ENCODE results near the gene DHX30. TPM values are rescaled to one million over a fixed set of nuclear protein-coding genes. Genes with fewer than 3 reads are reported as not detected.

Gene DHX30
- total and polyA plus RNA-seq, 2 of the 4 experiments (the other 2 are of a cell fraction) = 55.6 to 57.2 TPM

GRCh38 chr3:47874438-47874837, 71.5 kb downstream of the DHX30 start:
- Histone ChIP-seq H2AK5ac (ENCODE audit: low read depth, low read length) (no peak overlapping the region), H3K36me3 (ENCODE audit: control insufficient read depth, insufficient read depth, low read length) (peaks cover 54% of the 10 kb centered on the region)

More at GRCh38 chr3:47874438-47874837, 71.5 kb downstream of the DHX30 start:
- H3K4ac ChIP-seq (ENCODE audit: low read depth, low read length) = no peak overlapping the region
- no peak overlapping the region for H3K18ac ChIP-seq (ENCODE audit: low read depth, low read length)
- H2BK15ac ChIP-seq (ENCODE audit: low read depth, low read length) = no peak overlapping the region
- H2AFZ ChIP-seq (replicated peaks; ENCODE audit: low read length, poor library complexity) = no peak overlapping the region
- H3K23ac ChIP-seq (ENCODE audit: low read depth, low read length) = no peak overlapping the region
- H4K91ac ChIP-seq (ENCODE audit: insufficient read depth, low read depth, low read length) = no peak overlapping the region
- H3K27ac ChIP-seq (ENCODE audit: insufficient read depth, low read length) = no peak overlapping the region
- no peaks in the 10 kb centered on the region for H3K9me3 ChIP-seq (ENCODE audit: control insufficient read depth, insufficient read depth, low read length)
- H3K4me2 ChIP-seq (ENCODE audit: low read depth, low read length) = no peak overlapping the region
- BruUV-seq (replicated peaks) = no TSS peak
- dilution Hi-C loops (cut with HindIII; ENCODE audit: low sequenced_read_pairs, unreplicated experiment) = no loop called here
- no peak for DNase-seq
- H4K20me1 ChIP-seq (ENCODE audit: insufficient read depth, low read length) = peaks cover 11% of the 10 kb centered on the region; the same call in 1 of the 2 replicates
- no peaks in the 10 kb centered on the region for H3K27me3 ChIP-seq (ENCODE audit: control insufficient read depth, insufficient read depth, low read length)
- peaks cover 39 to 52% of the 10 kb centered on the region in 2 experiments for H3K79me1 ChIP-seq (ENCODE audit: low read depth in 1 of 2, low read length in 2 of 2)
- H2BK120ac ChIP-seq (ENCODE audit: low read depth, low read length) = no peak overlapping the region
- no peak overlapping the region for H4K5ac ChIP-seq (ENCODE audit: low read depth, low read length)
- intact Hi-C loops (cut with micrococcal nuclease) = loop anchor here (10.0 kb wide), 1 partner anchor 280 kb away; no protein-coding TSS in a partner anchor
- H4K8ac ChIP-seq (ENCODE audit: low read depth in 2 of 2, low read length in 2 of 2) = no peak overlapping the region
- no peak overlapping the region for H3K56ac ChIP-seq (ENCODE audit: extremely low read depth, insufficient read depth, low read length)
- H2BK20ac ChIP-seq (ENCODE audit: low read depth, low read length) = no peak overlapping the region
- TF ChIP-seq CEBPB (IDR thresholded peaks at IDR 0.05; ENCODE audit: low read depth, low read length) = no peak
- TF ChIP-seq MAFK (IDR thresholded peaks at IDR 0.05; ENCODE audit: low read depth, low read length) = no peak
- TF ChIP-seq, protein P1, sequence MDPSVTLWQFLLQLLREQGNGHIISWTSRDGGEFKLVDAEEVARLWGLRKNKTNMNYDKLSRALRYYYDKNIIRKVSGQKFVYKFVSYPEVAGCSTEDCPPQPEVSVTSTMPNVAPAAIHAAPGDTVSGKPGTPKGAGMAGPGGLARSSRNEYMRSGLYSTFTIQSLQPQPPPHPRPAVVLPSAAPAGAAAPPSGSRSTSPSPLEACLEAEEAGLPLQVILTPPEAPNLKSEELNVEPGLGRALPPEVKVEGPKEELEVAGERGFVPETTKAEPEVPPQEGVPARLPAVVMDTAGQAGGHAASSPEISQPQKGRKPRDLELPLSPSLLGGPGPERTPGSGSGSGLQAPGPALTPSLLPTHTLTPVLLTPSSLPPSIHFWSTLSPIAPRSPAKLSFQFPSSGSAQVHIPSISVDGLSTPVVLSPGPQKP (IDR thresholded peaks at IDR 0.05; ENCODE audit: borderline replicate concordance, low read depth, low read length) = no peak
- TF ChIP-seq, protein P2, sequence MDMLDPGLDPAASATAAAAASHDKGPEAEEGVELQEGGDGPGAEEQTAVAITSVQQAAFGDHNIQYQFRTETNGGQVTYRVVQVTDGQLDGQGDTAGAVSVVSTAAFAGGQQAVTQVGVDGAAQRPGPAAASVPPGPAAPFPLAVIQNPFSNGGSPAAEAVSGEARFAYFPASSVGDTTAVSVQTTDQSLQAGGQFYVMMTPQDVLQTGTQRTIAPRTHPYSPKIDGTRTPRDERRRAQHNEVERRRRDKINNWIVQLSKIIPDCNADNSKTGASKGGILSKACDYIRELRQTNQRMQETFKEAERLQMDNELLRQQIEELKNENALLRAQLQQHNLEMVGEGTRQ (IDR thresholded peaks at IDR 0.05; ENCODE audit: low read depth, low read length) = no peak
- TF ChIP-seq RFX5 (IDR thresholded peaks at IDR 0.05; ENCODE audit: low read depth, low read length) = no peak
- TF ChIP-seq SMC3 (IDR thresholded peaks at IDR 0.05; ENCODE audit: low read depth, low read length) = no peak
- no peak for TF ChIP-seq FOS (IDR thresholded peaks at IDR 0.05; ENCODE audit: low read depth, low read length)
- TF ChIP-seq POLR2A (IDR thresholded peaks at IDR 0.05; ENCODE audit: low read depth, low read length) = no peak
- TF ChIP-seq BHLHE40 (IDR thresholded peaks at IDR 0.05; ENCODE audit: low read depth, low read length) = no peak
- TF ChIP-seq CTCF (conservative IDR thresholded peaks at IDR 0.05; ENCODE audit: low read depth, low read length) = no peak
- TF ChIP-seq RAD21 (IDR thresholded peaks at IDR 0.05; ENCODE audit: low read length) = no peak
- TF ChIP-seq RCOR1 (IDR thresholded peaks at IDR 0.05; ENCODE audit: insufficient replicate concordance, low read length) = no peak
- TF ChIP-seq CHD1 (IDR thresholded peaks at IDR 0.05; ENCODE audit: low read depth, low read length) = no peak
- no peak for TF ChIP-seq MAZ (IDR thresholded peaks at IDR 0.05; ENCODE audit: borderline replicate concordance, low read depth, low read length)
- no peak for TF ChIP-seq MXI1 (IDR thresholded peaks at IDR 0.05; ENCODE audit: borderline replicate concordance, low read depth, low read length)
- TF ChIP-seq NFE2L2 (IDR thresholded peaks at IDR 0.05; ENCODE audit: low read depth, low read length) = no peak
- WGBS, 2 experiments (ENCODE audit: extremely low coverage in 2 of 2, insufficient read length in 1 of 2) = no CpG with 5 or more reads among the region's 2 CpGs
- no peak for ATAC-seq (ENCODE audit: low read depth)
- ChIA-PET POLR2A (ENCODE audit: unreplicated experiment) (no interaction called here), CTCF (no interaction called here)
- no peak overlapping the region for H3K14ac ChIP-seq (replicated peaks; ENCODE audit: low read depth, low read length)
- in situ Hi-C loops (cut with MboI; ENCODE audit: low sequenced_read_pairs) = no loop called here
- no peaks in the 10 kb centered on the region for H3K4me1 ChIP-seq (ENCODE audit: control insufficient read depth, insufficient read depth, low read length)
- H2AK9ac ChIP-seq (replicated peaks; ENCODE audit: low read depth, low read length, poor library complexity) = no peak overlapping the region
- no peak overlapping the region for H3K4me3 ChIP-seq (ENCODE audit: insufficient read depth, low read depth, low read length)
- no peak overlapping the region for H2BK5ac ChIP-seq (ENCODE audit: low read depth, low read length, poor library complexity, severe bottlenecking)
- H3K9ac ChIP-seq (ENCODE audit: low read depth, low read length) = no peak overlapping the region
- no peaks in the 10 kb centered on the region; the same call in none of the 2 replicates for H3K9me1 ChIP-seq (ENCODE audit: insufficient read depth, low read length)

Measured in IMR-90 (cell line).